Measurements from ENCODE around the gene HEMK1. TPM values are rescaled to one million over a fixed set of nuclear protein-coding genes. Genes with fewer than 3 reads are reported as not detected.

Gene HEMK1
- total and polyA plus RNA-seq, 2 of the 8 experiments (the other 6 are each of a cell fraction or from before 2014, with no cell fraction given): 9.7 to 10.6 TPM

GRCh38 chr3:50542177-50543034, 26.9 kb upstream of the HEMK1 start:
- H2BK120ac ChIP-seq (replicated peaks; ENCODE audit: low read depth, low read length): no peak overlapping the region
- no peak overlapping the region for H3K18ac ChIP-seq (ENCODE audit: extremely low read depth, low read length)
- 46% methylated on average over 2 of the region's 2 CpGs; no CpG with 5 or more reads in 1 of the 2 experiments for WGBS, 2 experiments (ENCODE audit: extremely low coverage in 1 of 2, insufficient coverage in 1 of 2, insufficient read length in 1 of 2, insufficient replicate concordance in 2 of 2, low coverage in 1 of 2, low lambda C conversion rate in 2 of 2, missing lambda C conversion rate in 1 of 2)
- H3K23ac ChIP-seq (ENCODE audit: insufficient read length): no peak overlapping the region
- CTCF ChIA-PET (ENCODE audit: partially characterized antibody): interaction anchor here (0.6 to 46.5 kb wide), 57 partner anchors 8 to 1415 kb away, joined by 3 to 863 read pairs (median 5); partner anchors contain the start of genes CACNA2D2, CISH, CYB561D2 and MAPKAPK3
- no peaks in the 10 kb centered on the region for H3K79me1 ChIP-seq (ENCODE audit: low read depth, low read length)
- no peaks in the 10 kb centered on the region for H3K9me3 ChIP-seq (ENCODE audit: insufficient read depth in 2 of 2, low read depth in 1 of 2, low read length in 1 of 2)
- no peak overlapping the region for H4K5ac ChIP-seq (ENCODE audit: insufficient read length, low read depth, low read length)
- no peak overlapping the region for H4K91ac ChIP-seq (replicated peaks; ENCODE audit: insufficient read length, low read length)
- H2BK5ac ChIP-seq (ENCODE audit: low read depth, low read length): peak overlapping the region; percentile 52; the same call in 1 of the 2 replicates
- H2BK15ac ChIP-seq (ENCODE audit: low read length): no peak overlapping the region
- H3K23me2 ChIP-seq (ENCODE audit: low read depth, low read length): no peaks in the 10 kb centered on the region; the same call in 1 of the 2 replicates
- no peak overlapping the region for H3K56ac ChIP-seq (replicated peaks; ENCODE audit: insufficient read length, low read depth, low read length)
- H2AFZ ChIP-seq (ENCODE audit: low read length): no peak overlapping the region
- H2AK5ac ChIP-seq (ENCODE audit: low read depth, low read length): no peak overlapping the region
- no peaks in the 10 kb centered on the region for H4K20me1 ChIP-seq (replicated peaks in 1 of 2; ENCODE audit: control insufficient read depth in 1 of 2, insufficient read depth in 2 of 2, low read length in 2 of 2)
- POLR2A ChIA-PET (ENCODE audit: partially characterized antibody): interaction anchor here (0.6 to 1.3 kb wide), 6 partner anchors 25 to 120 kb away, joined by 3 to 4 read pairs (median 3); partner anchors contain the start of gene C3orf18
- H4K8ac ChIP-seq (ENCODE audit: extremely low read depth, insufficient read depth, low read length): no peak overlapping the region
- H3K27me3 ChIP-seq (replicated peaks in 1 of 4; ENCODE audit: control insufficient read depth in 3 of 4, extremely low read depth in 1 of 4, insufficient read depth in 3 of 4, low read length in 3 of 4): no peaks in the 10 kb centered on the region; a peak in 1 of 7 replicates
- peaks cover 6 to 12% (median 10%) of the 10 kb centered on the region in 4 experiments for H3K4me1 ChIP-seq (replicated peaks in 1 of 4; ENCODE audit: control insufficient read depth in 3 of 4, insufficient read depth in 4 of 4, low read length in 3 of 4)
- H2BK12ac ChIP-seq (ENCODE audit: low read depth, low read length): no peak overlapping the region
- DNase-seq (ENCODE audit: low read depth in 1 of 2, low spot score in 2 of 2): peak; percentile 50 to 94
- 0 out of 2 replicates have a peak overlapping the region, but pooled peaks have one; percentile 72 for H2BK20ac ChIP-seq (ENCODE audit: low read length)
- no peak overlapping the region for H3K27ac ChIP-seq (ENCODE audit: low read depth, low read length)
- H3K4ac ChIP-seq (replicated peaks; ENCODE audit: insufficient read length, low read depth, low read length): no peak overlapping the region
- H3K14ac ChIP-seq (ENCODE audit: insufficient read length): no peak overlapping the region
- no peak overlapping the region for H3K4me3 ChIP-seq (ENCODE audit: extremely low read depth in 1 of 4, insufficient read depth in 2 of 4, low read depth in 3 of 4, low read length in 4 of 4)
- no peak overlapping the region for H3K9ac ChIP-seq (replicated peaks in 1 of 4; ENCODE audit: extremely low read depth in 1 of 4, low read depth in 3 of 4, low read length in 3 of 4)
- H3K4me2 ChIP-seq (ENCODE audit: insufficient read depth in 1 of 2, low read depth in 2 of 2, low read length in 2 of 2): no peak overlapping the region
- no peaks in the 10 kb centered on the region for H3K36me3 ChIP-seq (ENCODE audit: control insufficient read depth in 2 of 4, insufficient read depth in 4 of 4, low read length in 3 of 4)
- no peaks in the 10 kb centered on the region for H3K79me2 ChIP-seq (ENCODE audit: control insufficient read depth in 1 of 2, insufficient read depth in 2 of 2, low read length in 2 of 2)
- FAIRE-seq: peak; percentile 97
- TF ChIP-seq SP4 (IDR thresholded peaks at IDR 0.05; ENCODE audit: low read length): no peak
- TF ChIP-seq EZH2 (IDR thresholded peaks at IDR 0.05; ENCODE audit: low read depth, low read length, severe bottlenecking): no peak
- TF ChIP-seq KDM4A (IDR thresholded peaks at IDR 0.05; ENCODE audit: low read depth, low read length, severe bottlenecking): no peak
- TF ChIP-seq SP1 (IDR thresholded peaks at IDR 0.05; ENCODE audit: low read depth, low read length): no peak
- TF ChIP-seq RAD21 (IDR thresholded peaks at IDR 0.05 in 1 of 2, conservative IDR thresholded peaks at IDR 0.05 in 1 of 2; ENCODE audit: low read depth in 2 of 2, low read length in 2 of 2): peak; percentile 94 to 96
